SU-DHL-6 (cell line): ENCODE data around the gene SLX4.

Experiments
- H2AFZ ChIP-seq: fragments of 200-600 bp; sonication (generic); 2 replicates; pipeline ENCODE4 v1.6.1; 2014; ENCODE audit warnings: low read depth, mild to moderate bottlenecking, moderate library complexity, mixed read lengths, antibody characterized with exemption, low read length; ENCODE audit not compliant: severe bottlenecking
- H3F3A ChIP-seq: fragments of 200-600 bp; shearing (Covaris generic); 2 replicates; pipeline ENCODE4 v1.6.0; 2016; ENCODE audit warnings: antibody characterized with exemption, mild to moderate bottlenecking; ENCODE audit not compliant: insufficient read depth
- H3K27ac ChIP-seq: fragments of 200-600 bp; sonication (generic); 2 replicates; pipeline ENCODE4 v1.5.1; 2016; ENCODE audit warnings: low read depth, mild to moderate bottlenecking, low read length, moderate library complexity, mixed read lengths
- H3K27me3 ChIP-seq: fragments of 200-600 bp; sonication (generic), shearing (Covaris generic); 2 replicates; pipeline ENCODE4 v1.6.0; 2014; ENCODE audit warnings: mild to moderate bottlenecking, low read length
- H3K36me3 ChIP-seq: fragments of 200-600 bp; sonication (generic); 2 replicates; pipeline ENCODE4 v1.6.1; 2014; ENCODE audit warnings: mild to moderate bottlenecking, low read length, mixed read lengths
- H3K4me2 ChIP-seq: fragments of 300-600, 200-600 bp; shearing (Covaris generic), sonication (generic); 2 replicates; pipeline ENCODE4 v1.6.0; 2014; ENCODE audit warnings: low read length, low read depth, mild to moderate bottlenecking; ENCODE audit not compliant: poor library complexity, severe bottlenecking
- H3K4me3 ChIP-seq: fragments of 200-600 bp; sonication (generic); 2 replicates; pipeline ENCODE4 v1.5.1; 2014; ENCODE audit warnings: antibody characterized with exemption, low read length, mild to moderate bottlenecking, mixed read lengths; ENCODE audit not compliant: insufficient read depth, poor library complexity, severe bottlenecking
- H3K79me2 ChIP-seq: fragments of 200-600 bp; sonication (generic); 2 replicates; pipeline ENCODE4 v1.6.1; 2014; ENCODE audit warnings: mild to moderate bottlenecking, low read length, moderate library complexity; ENCODE audit not compliant: insufficient read depth
- H3K9ac ChIP-seq: fragments of 200-600 bp; sonication (generic); 2 replicates; pipeline ENCODE4 v1.7.0; 2014; ENCODE audit warnings: mild to moderate bottlenecking, low read length
- H3K9me2 ChIP-seq: fragments of 200-600 bp; sonication (generic); replicated peaks from 2 replicates; pipeline ENCODE4 v1.6.1; 2014; ENCODE audit warnings: low read length; ENCODE audit not compliant: insufficient read depth
- H3K9me3 ChIP-seq: fragments of 200-600 bp; sonication (generic); 2 replicates; pipeline ENCODE4 v1.6.1; 2014; ENCODE audit warnings: low read length, mixed read lengths; ENCODE audit not compliant: insufficient read depth
- H4K20me1 ChIP-seq: fragments of 200-600 bp; sonication (generic); 2 replicates; pipeline ENCODE4 v1.6.1; 2014; ENCODE audit warnings: low read depth, mild to moderate bottlenecking, antibody characterized with exemption, low read length, moderate library complexity, mixed read lengths
- EZH2phosphoT487 ChIP-seq: fragments of 200-600 bp; sonication (generic), shearing (Covaris generic); conservative IDR thresholded peaks from 2 replicates; pipeline ENCODE4 v1.6.1; 2018; ENCODE audit warnings: mild to moderate bottlenecking, antibody characterized with exemption, low read length, moderate library complexity, mixed read lengths
- TF ChIP-seq, protein P1 (sequence below): fragments of 200-600 bp; sonication (generic); IDR thresholded peaks from one replicate; pipeline ENCODE4 v1.5.1; 2017; ENCODE audit warnings: antibody characterized with exemption, mild to moderate bottlenecking, low read length, moderate library complexity; ENCODE audit not compliant: insufficient read depth, poor library complexity, severe bottlenecking

SLX4 gene

DNA sequence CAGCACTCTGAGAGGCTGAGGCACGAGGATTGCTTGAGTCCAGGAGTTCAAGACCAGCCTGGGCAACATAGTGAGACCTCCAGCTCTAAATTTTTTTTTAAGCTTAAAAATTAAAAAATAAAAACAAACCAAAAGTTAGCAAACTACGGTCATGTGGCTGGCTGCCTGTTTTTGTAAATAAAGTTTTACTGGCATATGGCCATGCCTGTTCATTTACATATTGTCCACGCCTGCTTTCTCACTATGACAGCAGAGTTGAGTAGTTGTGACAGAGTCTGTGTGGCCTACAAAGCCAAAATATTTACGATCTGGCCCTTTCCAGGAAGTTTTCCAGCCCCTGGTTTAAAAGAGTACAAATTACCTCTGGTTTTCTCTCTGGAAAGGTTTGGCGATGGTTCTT is 3.3 kb downstream of the SLX4 start:
- Histone ChIP-seq H3K27me3 (no peaks in the 10 kb centered on the region), H3K4me2 (peak overlapping the region; percentile 82), H3F3A (peaks cover 40% of the 10 kb centered on the region), H4K20me1 (no peaks in the 10 kb centered on the region), H2AFZ (no peak overlapping the region), H3K9me2 (no peaks in the 10 kb centered on the region), H3K4me3 (peak overlapping the region; percentile 41), H3K36me3 (peaks cover 5% of the 10 kb centered on the region; the same call in 1 of the 2 replicates), H3K79me2 (peaks cover 48% of the 10 kb centered on the region), H3K9me3 (no peaks in the 10 kb centered on the region), H3K27ac (peak overlapping the region; percentile 85), H3K9ac (peak overlapping the region; percentile 48)
- TF ChIP-seq, protein P1, sequence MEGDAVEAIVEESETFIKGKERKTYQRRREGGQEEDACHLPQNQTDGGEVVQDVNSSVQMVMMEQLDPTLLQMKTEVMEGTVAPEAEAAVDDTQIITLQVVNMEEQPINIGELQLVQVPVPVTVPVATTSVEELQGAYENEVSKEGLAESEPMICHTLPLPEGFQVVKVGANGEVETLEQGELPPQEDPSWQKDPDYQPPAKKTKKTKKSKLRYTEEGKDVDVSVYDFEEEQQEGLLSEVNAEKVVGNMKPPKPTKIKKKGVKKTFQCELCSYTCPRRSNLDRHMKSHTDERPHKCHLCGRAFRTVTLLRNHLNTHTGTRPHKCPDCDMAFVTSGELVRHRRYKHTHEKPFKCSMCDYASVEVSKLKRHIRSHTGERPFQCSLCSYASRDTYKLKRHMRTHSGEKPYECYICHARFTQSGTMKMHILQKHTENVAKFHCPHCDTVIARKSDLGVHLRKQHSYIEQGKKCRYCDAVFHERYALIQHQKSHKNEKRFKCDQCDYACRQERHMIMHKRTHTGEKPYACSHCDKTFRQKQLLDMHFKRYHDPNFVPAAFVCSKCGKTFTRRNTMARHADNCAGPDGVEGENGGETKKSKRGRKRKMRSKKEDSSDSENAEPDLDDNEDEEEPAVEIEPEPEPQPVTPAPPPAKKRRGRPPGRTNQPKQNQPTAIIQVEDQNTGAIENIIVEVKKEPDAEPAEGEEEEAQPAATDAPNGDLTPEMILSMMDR, result no peak
- TF ChIP-seq EZH2phosphoT487, result no peak

DNA sequence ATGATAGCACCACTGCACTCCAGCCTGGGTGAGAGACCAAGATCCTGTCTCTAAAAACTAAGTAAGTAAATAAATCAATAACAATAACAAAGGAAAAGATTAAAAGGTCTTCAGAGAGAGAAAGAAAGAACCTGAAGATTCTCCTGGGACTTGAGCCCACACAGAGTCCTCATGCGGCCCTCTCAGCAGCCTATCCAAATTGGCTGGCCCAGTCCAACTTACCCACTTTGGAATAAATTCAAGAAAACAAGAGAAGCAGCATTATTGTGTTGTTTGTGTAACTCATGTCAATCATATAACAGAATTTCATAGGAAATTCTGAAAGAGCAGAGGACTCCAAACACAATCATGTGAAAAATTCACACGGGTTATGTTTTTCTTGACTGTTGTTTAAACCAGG is 3.8 kb downstream of the SLX4 start:
- H3K27ac ChIP-seq, result peak overlapping the region; percentile 85
- H3K9ac ChIP-seq, result peak overlapping the region; percentile 48
- H2AFZ ChIP-seq, result no peak overlapping the region

DNA sequence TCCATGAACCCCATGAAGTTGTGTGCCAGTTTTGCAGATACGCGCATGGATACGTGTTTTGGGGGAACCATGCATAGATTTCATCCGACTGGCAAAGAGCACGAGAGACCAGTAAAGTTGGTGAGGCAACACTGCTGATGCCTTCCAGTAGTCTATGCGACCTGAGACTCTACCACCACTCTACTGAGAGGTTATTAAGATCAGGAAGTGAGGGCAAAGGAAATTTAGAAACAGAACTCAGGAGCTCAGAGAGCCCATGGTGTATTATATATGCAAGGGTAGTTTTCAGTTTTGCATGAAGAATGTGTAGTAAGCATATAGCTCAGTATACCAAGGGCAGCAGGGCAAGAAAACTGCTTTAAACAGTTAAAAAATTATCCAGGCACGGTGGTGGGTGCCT is 4.2 kb downstream of the SLX4 start:
- no peaks in the 10 kb centered on the region for H3K9me2 ChIP-seq

More for the DNA sequence above, 3.8 kb downstream of the SLX4 start:
- H3K36me3 ChIP-seq, result peaks cover 5% of the 10 kb centered on the region; the same call in 1 of the 2 replicates
- peaks cover 37% of the 10 kb centered on the region for H3F3A ChIP-seq
- peak overlapping the region; percentile 82 for H3K4me2 ChIP-seq
- peaks cover 44% of the 10 kb centered on the region for H3K79me2 ChIP-seq
- H3K9me2 ChIP-seq, result no peaks in the 10 kb centered on the region
- no peaks in the 10 kb centered on the region for H4K20me1 ChIP-seq
- H3K27me3 ChIP-seq, result no peaks in the 10 kb centered on the region
- TF ChIP-seq EZH2phosphoT487, result no peak
- TF ChIP-seq, protein P1, result no peak
- H3K4me3 ChIP-seq, result peak overlapping the region; percentile 41
- no peaks in the 10 kb centered on the region for H3K9me3 ChIP-seq

More for the DNA sequence above, 4.2 kb downstream of the SLX4 start:
- TF ChIP-seq, protein P1, result no peak
- TF ChIP-seq EZH2phosphoT487, result no peak
- Histone ChIP-seq H2AFZ (no peak overlapping the region), H3K27ac (peak overlapping the region; percentile 85), H3K4me2 (peak overlapping the region; percentile 82), H4K20me1 (no peaks in the 10 kb centered on the region), H3K36me3 (peaks cover 5% of the 10 kb centered on the region; the same call in 1 of the 2 replicates), H3K79me2 (peaks cover 39% of the 10 kb centered on the region), H3K4me3 (peak overlapping the region; percentile 41), H3F3A (peaks cover 36% of the 10 kb centered on the region), H3K9me3 (no peaks in the 10 kb centered on the region), H3K27me3 (no peaks in the 10 kb centered on the region), H3K9ac (peak overlapping the region; percentile 48)
